Neural progenitor cell (in vitro differentiated cells): ENCODE data around the gene H3-3A.

ENCODE experiments used
- CTCF ChIP-seq: fragments of 200-600 bp; sonication (generic); IDR thresholded peaks from 2 replicates; pipeline ENCODE4 v1.5.1; 2017; ENCODE audit warnings: antibody characterized with exemption, mild to moderate bottlenecking
- EZH2 ChIP-seq: fragments of 200-600 bp; sonication (generic); IDR thresholded peaks from 2 replicates; pipeline ENCODE4 v1.6.1; 2017; ENCODE audit warnings: antibody characterized with exemption, mild to moderate bottlenecking, moderate library complexity

GRCh38 chr1:226074046-226074445 is 11.5 kb downstream of the H3-3A start:
- TF ChIP-seq CTCF (no peak), EZH2 (no peak)
